GM23338 (cell line): ENCODE data around the gene CTBP2. TPM values are rescaled to one million over a fixed set of nuclear protein-coding genes. Genes with fewer than 3 reads are reported as not detected.

ENCODE experiments used
- ATAC-seq: fragments of 200-7000 bp; cut with Tn5 transposase; 3 replicates; pipeline ENCODE4 v1.9.1; 2020
- DNase-seq: peaks from one replicate; pipeline ENCODE4 v3.0.0-alpha.2; 2015; ENCODE audit warnings: low spot score
- H2AFZ ChIP-seq: fragments of 200-600 bp; sonication (generic); 2 replicates; pipeline ENCODE4 v1.8.0; 2016; ENCODE audit warnings: antibody characterized with exemption, mild to moderate bottlenecking, moderate library complexity
- H3F3A ChIP-seq: fragments of 200-600 bp; sonication (generic); replicated peaks from 2 replicates; pipeline ENCODE4 v1.8.0; 2017; ENCODE audit warnings: antibody characterized with exemption, mixed run types, low read depth
- H3K27ac ChIP-seq: fragments of 200-600 bp; sonication (generic); 2 replicates; pipeline ENCODE4 v1.6.1; 2016; ENCODE audit warnings: low read depth
- H3K27me3 ChIP-seq: fragments of 200-600 bp; sonication (generic); 2 replicates; pipeline ENCODE4 v1.8.0; 2016; ENCODE audit warnings: mild to moderate bottlenecking, mixed run types, moderate library complexity; ENCODE audit not compliant: insufficient read depth
- H3K36me3 ChIP-seq: fragments of 200-600 bp; sonication (generic); 2 replicates; pipeline ENCODE4 v1.8.0; 2016; ENCODE audit warnings: mild to moderate bottlenecking; ENCODE audit not compliant: insufficient read depth
- H3K4me1 ChIP-seq: fragments of 200-600 bp; sonication (generic); 2 replicates; pipeline ENCODE4 v1.8.0; 2016; ENCODE audit warnings: mild to moderate bottlenecking, moderate library complexity; ENCODE audit not compliant: insufficient read depth
- H3K4me2 ChIP-seq: fragments of 200-600 bp; sonication (generic); 2 replicates; pipeline ENCODE4 v1.7.1; 2017; ENCODE audit warnings: mixed run types
- H3K4me3 ChIP-seq: fragments of 200-600 bp; sonication (generic); 2 replicates; pipeline ENCODE4 v1.6.1; 2016; ENCODE audit warnings: mixed run types
- H3K79me2 ChIP-seq: fragments of 200-600 bp; sonication (generic); replicated peaks from 2 replicates; pipeline ENCODE4 v1.8.0; 2017; ENCODE audit warnings: mild to moderate bottlenecking; ENCODE audit not compliant: insufficient read depth
- H3K9me2 ChIP-seq: fragments of 200-600 bp; sonication (generic); 2 replicates; pipeline ENCODE4 v1.8.0; 2017; ENCODE audit not compliant: insufficient read depth
- H4K20me1 ChIP-seq: fragments of 200-600 bp; sonication (generic); replicated peaks from 2 replicates; pipeline ENCODE4 v1.8.0; 2017; ENCODE audit warnings: mild to moderate bottlenecking; ENCODE audit not compliant: insufficient read depth
- H3K27ac Mint-ChIP-seq: 2 replicates; pipeline ENCODE4 v1.8.0; 2020; ENCODE audit warnings: inconsistent platforms, mild to moderate bottlenecking, moderate library complexity, mixed read lengths
- H3K27me3 Mint-ChIP-seq: 3 replicates; pipeline ENCODE4 v1.8.0; 2022; ENCODE audit warnings: low read depth, mild to moderate bottlenecking, moderate library complexity, mixed read lengths, inconsistent platforms; ENCODE audit not compliant: insufficient read depth, poor library complexity
- H3K36me3 Mint-ChIP-seq: 3 replicates; pipeline ENCODE4 v1.8.0; 2021; ENCODE audit warnings: low read depth, mild to moderate bottlenecking, inconsistent platforms, moderate library complexity, mixed read lengths
- H3K4me1 Mint-ChIP-seq: 3 replicates; pipeline ENCODE4 v1.8.0; 2020; ENCODE audit warnings: mild to moderate bottlenecking, inconsistent platforms, mixed read lengths
- H3K4me3 Mint-ChIP-seq: 3 replicates; pipeline ENCODE4 v1.8.0; 2021; ENCODE audit warnings: moderate library complexity, mild to moderate bottlenecking, inconsistent platforms, mixed read lengths
- H3K9me3 Mint-ChIP-seq: 3 replicates; pipeline ENCODE4 v1.8.0; 2020; ENCODE audit warnings: moderate library complexity, mild to moderate bottlenecking, inconsistent platforms, mixed read lengths
- CREB1 ChIP-seq: fragments of 250-450 bp; sonication (Bioruptor Pico); IDR thresholded peaks from 2 replicates; pipeline ENCODE4 v1.5.0; 2020; ENCODE audit warnings: low read depth, mild to moderate bottlenecking, moderate library complexity
- EZH2 ChIP-seq: fragments of 200-600 bp; sonication (generic); IDR thresholded peaks from one replicate; pipeline ENCODE4 v1.8.0; 2017; ENCODE audit warnings: antibody characterized with exemption, mild to moderate bottlenecking, low read depth; ENCODE audit not compliant: unreplicated experiment
- EZH2phosphoT487 ChIP-seq: fragments of 200-600 bp; sonication (generic); IDR thresholded peaks from one replicate; pipeline ENCODE4 v1.8.1; 2018; ENCODE audit warnings: antibody characterized with exemption; ENCODE audit not compliant: unreplicated experiment
- JUNB ChIP-seq: IDR thresholded peaks from one replicate; pipeline ENCODE4 v1.6.1; 2016; ENCODE audit warnings: antibody characterized with exemption; ENCODE audit not compliant: unreplicated experiment
- NANOG ChIP-seq: IDR thresholded peaks from 2 replicates; pipeline ENCODE4 v1.6.1; 2016; ENCODE audit warnings: antibody characterized with exemption, borderline replicate concordance
- POLR2AphosphoS5 ChIP-seq: IDR thresholded peaks from 2 replicates; pipeline ENCODE4 v1.6.1; 2016; ENCODE audit warnings: antibody characterized with exemption, low read depth
- REST ChIP-seq: IDR thresholded peaks from one replicate; pipeline ENCODE4 v1.6.1; 2018; ENCODE audit warnings: antibody characterized with exemption; ENCODE audit not compliant: unreplicated experiment
- STAT1 ChIP-seq: IDR thresholded peaks from one replicate; pipeline ENCODE4 v1.6.1; 2016; ENCODE audit warnings: antibody characterized with exemption; ENCODE audit not compliant: unreplicated experiment
- ZNF114 ChIP-seq: fragments of 250-450 bp; sonication (Bioruptor Pico); IDR thresholded peaks from 2 replicates; pipeline ENCODE4 v1.5.0; 2020; ENCODE audit warnings: mild to moderate bottlenecking, moderate library complexity
- ZNF462 ChIP-seq: fragments of 250-450 bp; sonication (Bioruptor Pico); IDR thresholded peaks from 2 replicates; pipeline ENCODE4 v1.5.0; 2020; ENCODE audit warnings: mild to moderate bottlenecking, moderate library complexity
- polyA plus RNA-seq: library from polyadenylated mRNA; unstranded; fragments of >200 nt; fragmentation: Nextera tagmentation; extraction: Ambion mirVana; gene quantifications from 2 replicates; pipeline ENCODE4 v1.2.1, GENCODE V29; 2016
- total RNA-seq: library from RNA; depleted of rRNA; stranded (reverse); fragments of >200 nt; shearing (Covaris generic); gene quantifications from 2 replicates; pipeline ENCODE4 v1.2.3, GENCODE V29; 2014

The CTBP2 gene
- total and polyA plus RNA-seq, 2 experiments from 2014 or later = 133 to 265 TPM

GRCh38 chr10:125112697-125113494 lies 47.5 kb downstream of the CTBP2 start:
- DNase-seq (no peak), ATAC-seq (no peak)
- H3K4me3 ChIP-seq = no peak overlapping the region
- Mint-ChIP-seq H3K36me3 (peaks cover 77% of the 10 kb centered on the region), H3K27ac (peak overlapping the region; percentile 36; the same call in 1 of the 2 replicates), H3K27me3 (peaks cover 11% of the 10 kb centered on the region), H3K4me3 (no peak overlapping the region), H3K9me3 (no peaks in the 10 kb centered on the region), H3K4me1 (peaks cover 57% of the 10 kb centered on the region)
- peaks cover 36% of the 10 kb centered on the region for H3K36me3 ChIP-seq
- peaks cover 100% of the 10 kb centered on the region for H3K79me2 ChIP-seq
- TF ChIP-seq REST (no peak), ZNF114 (CRISPR knock-in tag) (no peak), NANOG (no peak)
- H3K27me3 ChIP-seq = no peaks in the 10 kb centered on the region
- peaks cover 93% of the 10 kb centered on the region for H4K20me1 ChIP-seq
- H3K27ac ChIP-seq = no peak overlapping the region
- peaks cover 33% of the 10 kb centered on the region for H3K4me1 ChIP-seq
- H3K4me2 ChIP-seq = no peak overlapping the region; the same call in 1 of the 2 replicates
- H3F3A ChIP-seq = no peaks in the 10 kb centered on the region
- H3K9me2 ChIP-seq = no peaks in the 10 kb centered on the region
- no peak overlapping the region for H2AFZ ChIP-seq

- DNase-seq = no peak
- Mint-ChIP-seq H3K27me3 (peaks cover 15% of the 10 kb centered on the region), H3K36me3 (peaks cover 82% of the 10 kb centered on the region), H3K9me3 (no peaks in the 10 kb centered on the region), H3K4me1 (peaks cover 61% of the 10 kb centered on the region), H3K4me3 (no peak overlapping the region), H3K27ac (no peak overlapping the region)
- H4K20me1 ChIP-seq = peaks cover 95% of the 10 kb centered on the region
- no peaks in the 10 kb centered on the region for H3K27me3 ChIP-seq
- peaks cover 38% of the 10 kb centered on the region for H3K4me1 ChIP-seq
- peaks cover 45% of the 10 kb centered on the region for H3K36me3 ChIP-seq
- 0 out of 2 replicates have a peak, but pooled peaks cover 3% of the 10 kb centered on the region for H3F3A ChIP-seq
- H3K27ac ChIP-seq = 0 out of 2 replicates have a peak overlapping the region, but pooled peaks have one; percentile 36
- peaks cover 100% of the 10 kb centered on the region for H3K79me2 ChIP-seq
- H3K4me2 ChIP-seq = no peak overlapping the region
- no peak overlapping the region for H3K4me3 ChIP-seq
- no peak for ATAC-seq
- H2AFZ ChIP-seq = no peak overlapping the region
- H3K9me2 ChIP-seq = no peaks in the 10 kb centered on the region
- no peak for TF ChIP-seq EZH2phosphoT487
- no peak for TF ChIP-seq POLR2AphosphoS5
- no peak for TF ChIP-seq JUNB
- no peak for TF ChIP-seq NANOG
- TF ChIP-seq EZH2 = no peak
- TF ChIP-seq STAT1 = no peak
- no peak for TF ChIP-seq CREB1 (CRISPR knock-in tag)
- no peak for TF ChIP-seq ZNF462 (CRISPR knock-in tag)
Observed at GRCh38 chr10:125111118-125111727, 49.1 kb downstream of the CTBP2 start.
